Ovary (tissue), 3 donors: ENCODE data around the gene UNC13A.

Experiments used
- CTCF ChIP-seq, 3 donors: fragments of 450-650 bp in 2 of 3; fragments of 200-600 bp in 1 of 3; IDR thresholded peaks; one replicate each; pipeline versions ENCODE4 v1.5.1 to v1.8.0; 2016 to 2022; ENCODE audit warnings: antibody characterized with exemption in 3 of 3, mild to moderate bottlenecking in 1 of 3
- EP300 ChIP-seq: sonication (generic); formaldehyde crosslinking; IDR thresholded peaks from one replicate; pipeline ENCODE4 v1.6.1; 2017; ENCODE audit warnings: antibody characterized with exemption
- POLR2A ChIP-seq: fragments of 450-650 bp; IDR thresholded peaks from one replicate; pipeline ENCODE4 v1.6.1; 2017; ENCODE audit warnings: antibody characterized with exemption, mild to moderate bottlenecking, moderate library complexity
- donor health status: DM: no; HTN: no; CAD: no.

- TF ChIP-seq CTCF (IDR thresholded peaks at IDR 0.05), result no peak
- no peak for TF ChIP-seq POLR2A
- no peak for TF ChIP-seq EP300
These were observed 61.0 kb downstream of the UNC13A start for GRCh38 chr19:17627161-17627560.
